Chondrocyte (in vitro differentiated cells): Measurements from ENCODE around the gene SCGB2B2. TPM values are rescaled to one million over a fixed set of nuclear protein-coding genes. Genes with fewer than 3 reads are reported as not detected.

ENCODE experiments used
- DNase-seq: peaks from one replicate; pipeline ENCODE4 v3.0.0; 2021; ENCODE audit warnings: mixed read lengths, low spot score
- H3K27ac Mint-ChIP-seq: one replicate; pipeline ENCODE4 v1.8.0; 2021; ENCODE audit warnings: mild to moderate bottlenecking, moderate library complexity, mixed read lengths; ENCODE audit not compliant: unreplicated experiment
- H3K27me3 Mint-ChIP-seq: 2 replicates; pipeline ENCODE4 v1.8.0; 2021; ENCODE audit warnings: low read depth, mixed read lengths
- H3K36me3 Mint-ChIP-seq: 2 replicates; pipeline ENCODE4 v1.8.0; 2021; ENCODE audit warnings: low read depth, mixed read lengths
- H3K4me1 Mint-ChIP-seq: 2 replicates; pipeline ENCODE4 v1.8.0; 2021; ENCODE audit warnings: low read depth, mild to moderate bottlenecking, mixed read lengths
- H3K4me3 Mint-ChIP-seq: one replicate; pipeline ENCODE4 v1.8.0; 2021; ENCODE audit warnings: mild to moderate bottlenecking, moderate library complexity, mixed read lengths; ENCODE audit not compliant: unreplicated experiment
- H3K9me3 Mint-ChIP-seq: 2 replicates; pipeline ENCODE4 v1.8.0; 2021; ENCODE audit warnings: low read depth, mixed read lengths
- CTCF ChIP-seq: fragments of 200-600 bp; sonication (generic); IDR thresholded peaks from 2 replicates; pipeline ENCODE4 v1.5.0; 2021; ENCODE audit warnings: antibody characterized with exemption, mild to moderate bottlenecking, moderate library complexity
- long read RNA-seq: library from polyadenylated mRNA; stranded (forward); transcript quantifications from one replicate; pipeline ENCODE4 v2.0.0, GENCODE V29; 2021
- total RNA-seq: library from RNA; stranded (reverse); gene quantifications from 3 replicates; pipeline ENCODE4 v1.2.1, GENCODE V29; 2021

The SCGB2B2 gene, protein sequence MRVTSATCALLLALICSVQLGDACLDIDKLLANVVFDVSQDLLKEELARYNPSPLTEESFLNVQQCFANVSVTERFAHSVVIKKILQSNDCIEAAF
- total RNA-seq: 0.44 to 0.56 TPM (median 0.47 TPM) in 3 replicates
- long read RNA-seq, partial matches to known transcripts: 0 of 2 reads
- long read RNA-seq, other reads (novel, unspliced or antisense): 2 of 2 reads

DNA sequence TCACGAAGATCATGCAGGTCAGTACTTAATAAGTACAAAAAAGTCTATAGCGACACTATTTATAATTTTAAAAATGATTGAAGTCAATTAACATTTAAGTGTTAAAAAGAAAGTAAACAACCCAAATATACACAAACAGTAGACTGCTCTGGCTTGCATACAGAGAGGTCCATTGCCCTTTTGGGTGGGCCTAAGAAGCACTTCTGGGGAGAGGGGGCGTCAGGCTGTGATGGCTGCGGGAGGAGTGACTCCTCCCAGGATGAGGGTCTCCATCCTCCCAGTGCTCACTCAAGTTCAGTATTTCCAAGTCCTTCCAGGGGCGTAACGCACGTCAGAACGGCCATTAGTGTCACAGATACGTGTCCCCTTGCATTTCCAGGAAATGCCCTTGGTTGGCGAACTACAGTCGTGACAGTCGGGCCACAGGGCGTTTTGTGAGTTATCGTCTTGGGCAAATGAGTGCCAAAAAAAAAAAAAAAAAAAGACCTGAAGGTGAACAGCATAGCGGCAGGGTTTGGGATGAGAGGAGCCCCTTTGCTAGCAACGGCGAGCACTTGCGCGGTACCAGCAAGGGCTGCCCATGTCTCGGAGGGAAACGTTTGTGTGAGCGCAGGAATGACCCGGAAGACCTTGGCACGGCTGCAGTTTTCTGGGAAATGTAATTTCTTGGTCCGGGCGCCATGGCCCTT, at the start of gene SCGB2B2:
Gene SCGB2B2, minus strand, starts transcription at position 463 of the 689 bp plus-strand sequence. CDS start 82,596 bp downstream, outside the sequence.
- H3K27me3 Mint-ChIP-seq: no peaks in the 10 kb centered on the region
- peak within 1 kb of the TSS; percentile 85 for H3K4me3 Mint-ChIP-seq
- peak; percentile 63 for TF ChIP-seq CTCF
- H3K9me3 Mint-ChIP-seq: peaks cover 37% of the 10 kb centered on the region
- peak within 1 kb of the TSS; percentile 97 for H3K27ac Mint-ChIP-seq
- peaks cover 35% of the 10 kb centered on the region for H3K36me3 Mint-ChIP-seq
- DNase-seq: no peak
- peaks cover 29% of the 10 kb centered on the region for H3K4me1 Mint-ChIP-seq

DNA sequence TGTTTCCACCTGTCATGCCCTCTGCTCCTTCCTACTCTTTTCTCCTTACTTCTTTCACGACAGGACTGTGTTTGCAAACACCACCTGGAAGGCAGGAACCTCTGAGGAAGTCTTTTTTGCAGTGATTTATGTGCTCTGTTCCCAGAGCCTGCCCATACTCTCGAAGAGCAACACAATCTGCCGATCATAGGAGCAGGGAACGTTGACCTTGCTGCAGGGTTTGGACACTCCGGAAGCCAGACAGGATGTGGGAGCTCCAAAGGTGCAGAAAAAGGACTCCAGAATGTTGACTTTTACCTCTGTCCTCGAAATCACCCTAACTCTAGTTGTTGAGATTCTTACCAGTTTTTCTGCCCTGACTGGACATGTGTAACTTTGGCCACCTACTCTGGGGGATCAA, 48.4 kb upstream of the SCGB2B2 start:
- no peak overlapping the region for H3K27ac Mint-ChIP-seq
- peaks cover 13% of the 10 kb centered on the region for H3K27me3 Mint-ChIP-seq
- no peaks in the 10 kb centered on the region for H3K9me3 Mint-ChIP-seq
- H3K4me1 Mint-ChIP-seq: no peaks in the 10 kb centered on the region
- no peaks in the 10 kb centered on the region for H3K36me3 Mint-ChIP-seq
- no peak for DNase-seq
- no peak overlapping the region for H3K4me3 Mint-ChIP-seq
- TF ChIP-seq CTCF: no peak

DNA sequence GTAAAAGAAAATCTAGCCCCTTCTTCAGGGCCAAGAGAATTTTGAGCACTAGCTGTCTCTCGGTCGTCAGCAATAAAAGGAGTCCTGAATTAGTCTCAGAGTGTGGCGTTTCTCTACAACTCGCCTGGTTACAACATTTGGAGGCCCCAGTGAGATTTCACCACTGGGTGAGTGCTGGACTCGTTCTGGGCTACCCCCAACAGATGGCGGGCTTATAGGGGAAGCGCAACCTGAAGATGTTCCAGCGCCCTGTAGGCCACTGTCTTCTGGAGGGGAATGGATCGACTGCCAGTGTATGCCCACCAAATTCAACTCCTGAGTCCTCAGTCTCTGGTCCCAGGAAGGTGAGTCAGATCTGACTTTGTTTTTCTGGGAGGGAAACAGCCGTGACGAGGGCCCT, 45.4 kb upstream of the SCGB2B2 start:
- Mint-ChIP-seq H3K4me3 (no peak overlapping the region), H3K4me1 (no peaks in the 10 kb centered on the region), H3K27ac (no peak overlapping the region), H3K36me3 (no peaks in the 10 kb centered on the region), H3K27me3 (peaks cover 11% of the 10 kb centered on the region), H3K9me3 (peaks cover 2% of the 10 kb centered on the region)
- no peak for DNase-seq
- TF ChIP-seq CTCF: no peak

DNA sequence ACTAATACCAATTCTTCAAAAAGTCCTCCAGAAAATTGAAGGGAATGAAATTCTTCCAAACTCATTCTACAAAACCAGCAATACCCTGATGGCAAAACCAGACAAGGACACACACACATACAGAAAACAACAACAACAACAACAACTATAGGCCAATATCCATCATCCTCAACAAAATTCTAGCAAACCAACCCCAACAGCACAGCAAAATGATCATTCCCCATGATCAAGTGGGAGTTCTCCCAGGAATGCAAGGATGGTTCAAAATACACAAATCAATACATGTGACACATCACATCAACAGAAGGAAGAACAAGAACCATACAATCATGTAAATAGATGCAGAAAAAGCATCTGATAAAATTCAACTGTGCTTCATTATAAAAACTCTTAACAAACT, 38.4 kb upstream of the SCGB2B2 start:
- Mint-ChIP-seq H3K4me3 (no peak overlapping the region), H3K9me3 (peaks cover 19% of the 10 kb centered on the region), H3K4me1 (no peaks in the 10 kb centered on the region), H3K27me3 (peaks cover 13% of the 10 kb centered on the region), H3K36me3 (peaks cover 3% of the 10 kb centered on the region), H3K27ac (no peak overlapping the region)
- TF ChIP-seq CTCF: no peak
- no peak for DNase-seq

DNA sequence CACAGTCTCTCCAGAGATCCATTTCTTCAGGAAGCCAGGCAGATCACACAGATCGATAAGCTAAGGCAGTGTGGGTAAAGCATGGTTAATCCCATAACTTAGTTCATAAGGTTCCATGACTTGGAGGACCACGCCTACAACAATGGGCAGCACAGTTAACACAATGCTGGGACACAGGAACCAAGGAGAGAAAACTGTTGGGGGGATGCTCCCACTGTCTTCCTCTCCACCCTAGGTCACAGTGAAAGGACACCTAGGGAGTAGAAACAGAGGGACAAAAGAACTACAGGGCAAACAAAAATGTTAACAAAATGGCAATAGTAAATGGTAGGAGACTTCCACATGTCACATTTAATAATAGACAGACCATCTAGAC, 36.3 kb upstream of the SCGB2B2 start:
- Mint-ChIP-seq H3K36me3 (peaks cover 3% of the 10 kb centered on the region), H3K9me3 (peaks cover 19% of the 10 kb centered on the region), H3K27me3 (peaks cover 13% of the 10 kb centered on the region), H3K27ac (no peak overlapping the region), H3K4me3 (no peak overlapping the region), H3K4me1 (no peaks in the 10 kb centered on the region)
- no peak for DNase-seq
- no peak for TF ChIP-seq CTCF
